GM21360 (cell line): ENCODE results near the gene SCN1A.
A peak's percentile ranks its signal among the peaks of the same experiment; 100 is the strongest.
"Not testable (repeated sequence)": the region's sequence is repeated elsewhere in the genome, so short reads cannot be mapped to it uniquely, and the experiment has no call there.

Experiments
- ATAC-seq: cut with Tn5 transposase; IDR thresholded peaks from one replicate; pipeline ENCODE4 v1.9.1; 2021; ENCODE audit warnings: mild to moderate bottlenecking, moderate library complexity; ENCODE audit not compliant: unreplicated experiment

The SCN1A gene

GRCh38 chr2:165989851-165990250 lies 138.0 kb downstream of the SCN1A start:
- no peak for ATAC-seq

- no peak for ATAC-seq
These were observed 142.7 kb downstream of the SCN1A start for GRCh38 chr2:165985120-165985519.

GRCh38 chr2:165972161-165972560 lies 155.7 kb downstream of the SCN1A start:
- not testable (repeated sequence) for ATAC-seq

GRCh38 chr2:165970663-165971062 lies 157.2 kb downstream of the SCN1A start:
- ATAC-seq: no peak

GRCh38 chr2:165969227-165969626 lies 158.6 kb downstream of the SCN1A start:
- ATAC-seq: no peak

GRCh38 chr2:165967746-165968145 lies 160.1 kb downstream of the SCN1A start:
- no peak for ATAC-seq

GRCh38 chr2:165961818-165962217 lies 166.0 kb downstream of the SCN1A start:
- no peak for ATAC-seq

GRCh38 chr2:165959371-165959770 lies 168.4 kb downstream of the SCN1A start:
- no peak for ATAC-seq

- no peak for ATAC-seq
These were observed 169.4 kb downstream of the SCN1A start for GRCh38 chr2:165958313-165958960.

GRCh38 chr2:165957030-165957675 lies 170.7 kb downstream of the SCN1A start:
- no peak for ATAC-seq

- ATAC-seq: peak; percentile 96
These were observed 173.9 kb downstream of the SCN1A start, which contains the start of gene TTC21B for GRCh38 chr2:165953655-165954606. Gene TTC21B, minus strand, starts transcription at chr2:165953776. Its CDS starts 71 bp downstream, at chr2:165953705.

- ATAC-seq: peak; percentile 37
These were observed 174.5 kb downstream of the SCN1A start for GRCh38 chr2:165953306-165953654.

GRCh38 chr2:165952741-165953211 lies 175.0 kb downstream of the SCN1A start:
- no peak for ATAC-seq

- ATAC-seq: no peak
These were observed 175.7 kb downstream of the SCN1A start for GRCh38 chr2:165952085-165952484.

GRCh38 chr2:165950438-165950837 lies 177.4 kb downstream of the SCN1A start:
- no peak for ATAC-seq

- no peak for ATAC-seq
These were observed 186.0 kb downstream of the SCN1A start for GRCh38 chr2:165941827-165942226.

- no peak for ATAC-seq
These were observed 189.6 kb downstream of the SCN1A start for GRCh38 chr2:165938237-165938636.
